Brain microvascular endothelial cell (primary cell): ENCODE measurements around the gene EEA1.

Source experiments
- DNase-seq: peaks from one replicate; pipeline ENCODE4 v3.0.0-alpha.2; 2020
- H3K27ac ChIP-seq: fragments of 250-450 bp; sonication (Bioruptor Pico); 2 replicates; pipeline ENCODE4 v1.5.1; 2020; ENCODE audit warnings: mild to moderate bottlenecking, moderate library complexity
- H3K27me3 ChIP-seq: fragments of 250-450 bp; sonication (Bioruptor Pico); replicated peaks from 2 replicates; pipeline ENCODE4 v1.5.1; 2020; ENCODE audit warnings: mild to moderate bottlenecking
- H3K36me3 ChIP-seq: fragments of 250-450 bp; sonication (Bioruptor Pico); replicated peaks from 2 replicates; pipeline ENCODE4 v1.5.1; 2020; ENCODE audit warnings: mild to moderate bottlenecking
- H3K4me3 ChIP-seq: 2 replicates; pipeline ENCODE4 v1.5.1; 2011; ENCODE audit warnings: low read depth, mild to moderate bottlenecking, control low read depth, low read length, moderate library complexity
- in situ Hi-C: cut with HindIII; loops from 2 replicates; pipeline ENCODE4 v1.10.0; 2017; ENCODE audit warnings: low sequenced_read_pairs, low pct_ligation_motif_present
- TF ChIP-seq, protein P1 (sequence below): IDR thresholded peaks from 2 replicates; pipeline ENCODE4 v1.5.1; 2011; ENCODE audit warnings: low read depth, mild to moderate bottlenecking, moderate library complexity, low read length, control low read depth, inconsistent platforms; ENCODE audit errors: missing control alignments

Gene EEA1

DNA sequence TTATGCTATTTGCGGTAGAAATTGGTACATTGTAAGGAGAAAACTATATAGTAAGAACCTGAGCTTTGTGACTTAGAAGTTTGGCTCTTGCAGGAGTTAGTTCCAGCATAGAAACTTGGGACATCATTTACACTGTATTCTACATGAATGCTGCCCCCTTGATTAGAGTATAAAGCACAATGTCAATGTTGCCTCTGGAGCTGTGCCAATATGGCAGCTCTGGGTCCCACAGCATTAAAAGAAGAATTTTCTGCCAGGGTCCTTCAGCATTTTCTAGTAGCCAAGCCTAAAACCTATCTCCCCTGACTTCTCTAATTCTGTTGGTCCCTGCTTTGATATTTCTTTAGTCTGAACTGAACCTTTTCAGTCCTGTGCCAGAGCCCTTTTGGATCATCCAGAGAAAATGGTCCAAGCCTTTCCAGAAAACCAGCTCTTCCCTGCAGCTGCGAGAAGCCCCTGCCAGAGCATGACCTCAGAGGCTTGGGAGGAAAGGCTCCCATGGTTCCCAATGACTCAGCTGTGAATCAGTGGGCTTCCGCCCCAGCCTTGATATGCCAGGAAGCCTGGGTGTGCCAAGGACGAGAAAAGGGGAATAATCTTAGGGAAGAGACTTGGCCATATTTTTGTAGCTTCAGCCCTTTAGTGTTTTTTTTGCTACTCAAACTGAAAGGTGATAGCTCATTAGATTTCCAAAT is 183.1 kb downstream of the EEA1 start:
- no peak overlapping the region for H3K4me3 ChIP-seq
- no peaks in the 10 kb centered on the region for H3K27me3 ChIP-seq
- no peaks in the 10 kb centered on the region for H3K36me3 ChIP-seq
- in situ Hi-C loops = no loop called here
- DNase-seq = peak; percentile 94
- H3K27ac ChIP-seq = peak overlapping the region; percentile 80
- TF ChIP-seq, protein P1, sequence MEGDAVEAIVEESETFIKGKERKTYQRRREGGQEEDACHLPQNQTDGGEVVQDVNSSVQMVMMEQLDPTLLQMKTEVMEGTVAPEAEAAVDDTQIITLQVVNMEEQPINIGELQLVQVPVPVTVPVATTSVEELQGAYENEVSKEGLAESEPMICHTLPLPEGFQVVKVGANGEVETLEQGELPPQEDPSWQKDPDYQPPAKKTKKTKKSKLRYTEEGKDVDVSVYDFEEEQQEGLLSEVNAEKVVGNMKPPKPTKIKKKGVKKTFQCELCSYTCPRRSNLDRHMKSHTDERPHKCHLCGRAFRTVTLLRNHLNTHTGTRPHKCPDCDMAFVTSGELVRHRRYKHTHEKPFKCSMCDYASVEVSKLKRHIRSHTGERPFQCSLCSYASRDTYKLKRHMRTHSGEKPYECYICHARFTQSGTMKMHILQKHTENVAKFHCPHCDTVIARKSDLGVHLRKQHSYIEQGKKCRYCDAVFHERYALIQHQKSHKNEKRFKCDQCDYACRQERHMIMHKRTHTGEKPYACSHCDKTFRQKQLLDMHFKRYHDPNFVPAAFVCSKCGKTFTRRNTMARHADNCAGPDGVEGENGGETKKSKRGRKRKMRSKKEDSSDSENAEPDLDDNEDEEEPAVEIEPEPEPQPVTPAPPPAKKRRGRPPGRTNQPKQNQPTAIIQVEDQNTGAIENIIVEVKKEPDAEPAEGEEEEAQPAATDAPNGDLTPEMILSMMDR = no peak

- H3K27me3 ChIP-seq = no peaks in the 10 kb centered on the region
- in situ Hi-C loops = no loop called here
- no peak overlapping the region for H3K4me3 ChIP-seq
Measured at GRCh38 chr12:92743026-92743425, 186.1 kb downstream of the EEA1 start.

DNA sequence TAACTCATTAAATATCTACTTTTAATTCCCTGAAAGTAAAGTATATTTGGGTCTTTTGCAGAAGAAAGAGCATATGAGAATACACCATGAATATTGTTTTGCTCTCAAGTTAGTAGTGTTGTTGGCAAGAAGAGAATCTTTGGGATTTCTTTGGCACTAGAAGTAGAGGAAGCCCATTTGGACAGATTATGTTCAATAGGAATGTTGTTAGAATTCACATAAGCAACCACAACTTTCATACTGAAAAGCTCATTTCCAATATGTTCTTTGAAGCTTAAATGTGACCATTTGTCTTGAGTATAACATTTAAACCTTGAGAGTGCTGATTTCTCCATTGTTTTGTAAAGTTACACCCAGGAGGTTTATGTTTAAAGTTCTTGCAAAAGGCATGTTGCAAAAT is 188.7 kb downstream of the EEA1 start:
- in situ Hi-C loops = no loop called here
- no peaks in the 10 kb centered on the region for H3K27me3 ChIP-seq
- no peaks in the 10 kb centered on the region for H3K36me3 ChIP-seq
- TF ChIP-seq, protein P1 = no peak
- H3K27ac ChIP-seq = no peak overlapping the region
- no peak overlapping the region for H3K4me3 ChIP-seq
- no peak for DNase-seq

More at GRCh38 chr12:92743026-92743425, 186.1 kb downstream of the EEA1 start:
- no peak overlapping the region for H3K27ac ChIP-seq
- DNase-seq = no peak
- TF ChIP-seq, protein P1 = no peak
- no peaks in the 10 kb centered on the region for H3K36me3 ChIP-seq

DNA sequence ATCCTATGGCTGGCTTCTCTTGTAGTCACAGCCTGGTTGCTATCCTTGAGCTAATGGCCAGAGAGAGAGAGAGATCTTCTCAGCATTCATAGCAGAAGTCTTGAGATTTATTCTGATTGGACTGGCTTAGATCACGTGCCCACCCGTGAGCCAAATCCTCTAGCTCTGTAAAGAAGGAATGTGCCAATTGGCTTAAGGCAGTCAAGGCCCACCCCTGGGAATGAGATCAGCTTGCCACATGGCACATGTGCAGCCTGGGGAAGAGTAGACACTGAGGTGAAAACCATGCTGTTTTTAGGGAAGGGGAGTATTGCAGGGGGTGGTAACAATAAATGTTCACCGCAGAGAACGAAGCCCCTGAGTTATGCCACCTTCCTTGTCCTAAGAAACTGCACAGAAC is 190.0 kb downstream of the EEA1 start:
- Histone ChIP-seq H3K27me3 (no peaks in the 10 kb centered on the region), H3K27ac (no peak overlapping the region)
- in situ Hi-C loops = no loop called here

GRCh38 chr12:92737855-92738850 is 190.9 kb downstream of the EEA1 start:
- Histone ChIP-seq H3K27ac (no peak overlapping the region), H3K36me3 (no peaks in the 10 kb centered on the region), H3K27me3 (no peaks in the 10 kb centered on the region), H3K4me3 (no peak overlapping the region)
- TF ChIP-seq, protein P1 = no peak
- DNase-seq = no peak
- in situ Hi-C loops = no loop called here

More for the DNA sequence above, 190.0 kb downstream of the EEA1 start:
- Histone ChIP-seq H3K4me3 (no peak overlapping the region), H3K36me3 (no peaks in the 10 kb centered on the region)
- DNase-seq = no peak
- TF ChIP-seq, protein P1 = no peak
